NCI-H2196 treated with DMSO at 0.1 percent for 48 hours (cell line): ENCODE data around the gene SPATS2.

Experiments
- DNase-seq: peaks from one replicate; lab custom pipeline; 2025; ENCODE audit not compliant: unreplicated experiment; lab: John Stamatoyannopoulos, UW

SPATS2 gene

GRCh38 chr12:49335955-49336644, 31.2 kb upstream of the SPATS2 start:
- no peak for DNase-seq

- peak; percentile 42 for DNase-seq
Observed at GRCh38 chr12:49336645-49337584, 30.3 kb upstream of the SPATS2 start, which contains the start of gene C1QL4. Gene C1QL4 (minus strand): TSS chr12:49337188. CDS start chr12:49336477, 711 bp downstream.

- no peak for DNase-seq
Observed at GRCh38 chr12:49338830-49339463, 28.3 kb upstream of the SPATS2 start.

GRCh38 chr12:49339464-49339861, 27.8 kb upstream of the SPATS2 start:
- no peak for DNase-seq

- no peak for DNase-seq
Observed at GRCh38 chr12:49340095-49340870, 27.0 kb upstream of the SPATS2 start.

GRCh38 chr12:49340971-49341776, 26.1 kb upstream of the SPATS2 start:
- DNase-seq = no peak

- DNase-seq = no peak
Observed at GRCh38 chr12:49341777-49342065, 25.5 kb upstream of the SPATS2 start.

- peak; percentile 64 for DNase-seq
Observed at GRCh38 chr12:49342066-49342913, 25.0 kb upstream of the SPATS2 start.

GRCh38 chr12:49342914-49343731, 24.1 kb upstream of the SPATS2 start:
- no peak for DNase-seq

GRCh38 chr12:49344486-49345050, 22.7 kb upstream of the SPATS2 start:
- DNase-seq = no peak

GRCh38 chr12:49345051-49345824, 22.0 kb upstream of the SPATS2 start:
- no peak for DNase-seq

- no peak for DNase-seq
Observed at GRCh38 chr12:49345825-49346658, 21.2 kb upstream of the SPATS2 start.

- DNase-seq = no peak
Observed at GRCh38 chr12:49346659-49347310, 20.5 kb upstream of the SPATS2 start, which contains the start of gene DNAJC22. Gene DNAJC22 (plus strand): TSS chr12:49346888. CDS start chr12:49348873, 1,985 bp downstream.

- peak; percentile 82 for DNase-seq
Observed at GRCh38 chr12:49347311-49348193, 19.7 kb upstream of the SPATS2 start.

GRCh38 chr12:49348781-49349180, 18.5 kb upstream of the SPATS2 start:
- DNase-seq = no peak
